Fibroblast of villous mesenchyme (primary cell): ENCODE data around the gene CDH13. TPM values are rescaled to one million over a fixed set of nuclear protein-coding genes. Genes with fewer than 3 reads are reported as not detected.

ENCODE experiments used
- DNase-seq: peaks from one replicate; pipeline ENCODE4 v3.0.0-alpha.2; 2010; ENCODE audit warnings: low read depth
- H3K4me3 ChIP-seq: 2 replicates; pipeline ENCODE4 v1.5.1; 2011; ENCODE audit warnings: low read depth, mild to moderate bottlenecking, low read length
- CTCF ChIP-seq: IDR thresholded peaks from 2 replicates; pipeline ENCODE4 v1.5.1; 2012; ENCODE audit warnings: low read depth, mild to moderate bottlenecking, low read length; ENCODE audit not compliant: insufficient read depth
- total RNA-seq: library from RNA; depleted of rRNA; stranded (reverse); fragments of >200 nt; gene quantifications from 2 replicates; pipeline ENCODE4 v1.2.3, GENCODE V29; 2012

The CDH13 gene
- total RNA-seq, 1 donor = 47.5 TPM

- no peak for DNase-seq
- no peak for TF ChIP-seq CTCF
- H3K4me3 ChIP-seq = no peak overlapping the region
Measured at GRCh38 chr16:82819286-82819685, 192.5 kb downstream of the CDH13 start.

- no peak for DNase-seq
- TF ChIP-seq CTCF = no peak
- no peak overlapping the region for H3K4me3 ChIP-seq
Measured at GRCh38 chr16:82820855-82821254, 194.1 kb downstream of the CDH13 start.

GRCh38 chr16:82824408-82824807 lies 197.6 kb downstream of the CDH13 start:
- H3K4me3 ChIP-seq = no peak overlapping the region
- no peak for DNase-seq
- TF ChIP-seq CTCF = no peak

- DNase-seq = no peak
- no peak overlapping the region for H3K4me3 ChIP-seq
- TF ChIP-seq CTCF = no peak
Measured at GRCh38 chr16:82829301-82829700, 202.5 kb downstream of the CDH13 start.

- H3K4me3 ChIP-seq = no peak overlapping the region
- TF ChIP-seq CTCF = no peak
- DNase-seq = no peak
Measured at GRCh38 chr16:82830944-82831343, 204.2 kb downstream of the CDH13 start.

GRCh38 chr16:82832821-82833220 lies 206.1 kb downstream of the CDH13 start:
- no peak overlapping the region for H3K4me3 ChIP-seq
- DNase-seq = peak; percentile 45
- TF ChIP-seq CTCF = no peak

- H3K4me3 ChIP-seq = no peak overlapping the region
- no peak for TF ChIP-seq CTCF
- no peak for DNase-seq
Measured at GRCh38 chr16:82833378-82833993, 206.7 kb downstream of the CDH13 start.
